Thyroid gland (tissue), 4 donors: ENCODE data around the gene VWA3B. TPM values are rescaled to one million over a fixed set of nuclear protein-coding genes. Genes with fewer than 3 reads are reported as not detected.

Experiments used
- DNase-seq, 2 donors: peaks; one replicate each; pipeline ENCODE4 v3.0.0-alpha.2; 2019
- H3K27ac ChIP-seq, 3 donors: fragments of 200-600 bp; sonication (generic); 1 replicate in 2 of 3; 2 replicates in 1 of 3; pipeline ENCODE4 v1.5.1; 2016 to 2019; ENCODE audit warnings: mild to moderate bottlenecking in 1 of 3, moderate library complexity in 1 of 3
- H3K27me3 ChIP-seq: fragments of 200-600 bp; sonication (generic); one replicate; pipeline ENCODE4 v1.5.1; 2019
- H3K36me3 ChIP-seq, 2 donors: fragments of 200-600 bp; sonication (generic); one replicate each; pipeline ENCODE4 v1.5.1; 2016 to 2019
- H3K4me1 ChIP-seq, 2 donors: fragments of 200-600 bp; sonication (generic); one replicate each; pipeline ENCODE4 v1.5.1; 2017 to 2019
- H3K4me3 ChIP-seq, 3 donors: fragments of 200-600 bp; sonication (generic); replicated peaks in 1 of 3; 1 replicate in 2 of 3; 2 replicates in 1 of 3; pipeline ENCODE4 v1.5.1; 2016; ENCODE audit warnings: mild to moderate bottlenecking in 1 of 3
- H3K9me3 ChIP-seq: fragments of 200-600 bp; sonication (generic); one replicate; pipeline ENCODE4 v1.5.1; 2017
- CTCF ChIP-seq, 6 experiments: fragments of 200-600 bp in 3 of 6; fragments of 450-650 bp in 3 of 6; sonication (generic) in 3 of 6; IDR thresholded peaks; one replicate each; pipeline ENCODE4 v1.5.1; 2016 to 2019; ENCODE audit warnings: antibody characterized with exemption in 6 of 6, mild to moderate bottlenecking in 2 of 6, inconsistent platforms in 1 of 6, moderate library complexity in 1 of 6
- POLR2A ChIP-seq, 2 donors: fragments of 450-650 bp; IDR thresholded peaks; one replicate each; pipeline ENCODE4 v1.6.1; 2017; ENCODE audit warnings: antibody characterized with exemption in 2 of 2, mild to moderate bottlenecking in 2 of 2, moderate library complexity in 1 of 2
- WGBS, 2 donors: methylation state at CpG; one replicate each; pipeline ENCODE4 v1.1.5; 2017; 5-methylcytosine and 5-hydroxymethylcytosine counted together
- intact Hi-C: fragments of 100-400 bp; cut with DNase I; formaldehyde crosslinking; loops from one replicate; pipeline ENCODE4 v1.15.1; 2023
- total RNA-seq, 4 donors: library from RNA; depleted of rRNA; stranded (reverse); fragments of >200 nt; gene quantifications; one replicate each; pipeline ENCODE4 v1.2.3, GENCODE V29; 2016

VWA3B gene
- total RNA-seq, 4 donors from 2014 or later = 0.81 TPM; not detected in 3

- no peak overlapping the region for H3K4me3 ChIP-seq
- H3K36me3 ChIP-seq = no peaks in the 10 kb centered on the region
- TF ChIP-seq CTCF (IDR thresholded peaks at IDR 0.05) = no peak
- TF ChIP-seq POLR2A (IDR thresholded peaks at IDR 0.05) = no peak
- intact Hi-C loops = no loop called here
- no peaks in the 10 kb centered on the region for H3K9me3 ChIP-seq
- H3K27me3 ChIP-seq = no peaks in the 10 kb centered on the region
- no peak overlapping the region for H3K27ac ChIP-seq
- WGBS, 2 donors = 81 to 85% methylated on average over 5 of the region's 5 CpGs
- no peaks in the 10 kb centered on the region for H3K4me1 ChIP-seq
- DNase-seq = no peak
Measured at GRCh38 chr2:98242003-98242402, 155.0 kb downstream of the VWA3B start.

GRCh38 chr2:98245491-98245890, 158.5 kb downstream of the VWA3B start:
- Histone ChIP-seq H3K4me3 (no peak overlapping the region), H3K9me3 (no peaks in the 10 kb centered on the region), H3K27me3 (no peaks in the 10 kb centered on the region), H3K36me3 (no peaks in the 10 kb centered on the region), H3K27ac (no peak overlapping the region), H3K4me1 (no peaks in the 10 kb centered on the region)
- TF ChIP-seq CTCF (IDR thresholded peaks at IDR 0.05) = no peak
- TF ChIP-seq POLR2A (IDR thresholded peaks at IDR 0.05) = no peak
- WGBS, 2 donors = 75 to 81% methylated on average over 4 of the region's 4 CpGs
- intact Hi-C loops = no loop called here
- no peak for DNase-seq

GRCh38 chr2:98247383-98247782, 160.4 kb downstream of the VWA3B start:
- H3K27me3 ChIP-seq = no peaks in the 10 kb centered on the region
- no peak overlapping the region for H3K27ac ChIP-seq
- DNase-seq = no peak
- H3K9me3 ChIP-seq = no peaks in the 10 kb centered on the region
- intact Hi-C loops = no loop called here
- H3K36me3 ChIP-seq = no peaks in the 10 kb centered on the region
- TF ChIP-seq POLR2A (IDR thresholded peaks at IDR 0.05) = no peak
- TF ChIP-seq CTCF (IDR thresholded peaks at IDR 0.05) = no peak
- H3K4me3 ChIP-seq = no peak overlapping the region
- no peaks in the 10 kb centered on the region for H3K4me1 ChIP-seq

GRCh38 chr2:98252038-98252773, 165.2 kb downstream of the VWA3B start:
- Histone ChIP-seq H3K4me1 (no peaks in the 10 kb centered on the region), H3K9me3 (no peaks in the 10 kb centered on the region), H3K36me3 (no peaks in the 10 kb centered on the region), H3K27me3 (no peaks in the 10 kb centered on the region), H3K4me3 (no peak overlapping the region), H3K27ac (no peak overlapping the region)
- no peak for TF ChIP-seq POLR2A (IDR thresholded peaks at IDR 0.05)
- TF ChIP-seq CTCF (IDR thresholded peaks at IDR 0.05) = no peak
- intact Hi-C loops = no loop called here
- 91 to 92% methylated on average over 14 of the region's 14 CpGs for WGBS, 2 donors
- no peak for DNase-seq

GRCh38 chr2:98253461-98254070, 166.6 kb downstream of the VWA3B start:
- peak; percentile 5 to 59 for DNase-seq
- intact Hi-C loops = no loop called here
- 36 to 52% methylated on average over 5 of the region's 5 CpGs for WGBS, 2 donors

More at GRCh38 chr2:98253461-98254070, 166.6 kb downstream of the VWA3B start:
- H3K27me3 ChIP-seq = no peaks in the 10 kb centered on the region
- H3K27ac ChIP-seq = no peak overlapping the region
- TF ChIP-seq POLR2A (IDR thresholded peaks at IDR 0.05) (no peak), CTCF (IDR thresholded peaks at IDR 0.05) (no peak)
- H3K9me3 ChIP-seq = no peaks in the 10 kb centered on the region
- no peak overlapping the region for H3K4me3 ChIP-seq
- H3K4me1 ChIP-seq = no peaks in the 10 kb centered on the region
- H3K36me3 ChIP-seq = no peaks in the 10 kb centered on the region
